IMR-90 (cell line): ENCODE data around the gene GRB2. TPM values are rescaled to one million over a fixed set of nuclear protein-coding genes. Genes with fewer than 3 reads are reported as not detected.

Experiments used
- ATAC-seq: fragments of 200-7000 bp; cut with Tn5 transposase; 2 replicates; pipeline ENCODE4 v1.9.1; 2020; ENCODE audit warnings: low read depth, mild to moderate bottlenecking, moderate library complexity
- BruUV-seq: library from RNA; stranded (reverse); fragments of 400-500 nt; replicated peaks from 2 replicates; lab custom pipeline; 2021; lab: Mats Ljungman, UMichigan
- CTCF ChIA-PET: fragments of 300-600 bp; formaldehyde crosslinking; extraction: SDS; loops from one replicate; lab custom pipeline; 2021; ENCODE audit warnings: antibody characterized with exemption; lab: Yijun Ruan, JAX
- POLR2A ChIA-PET: fragments of 300-600 bp; sonication (Branson Sonifier 250); formaldehyde crosslinking; loops from one replicate; lab custom pipeline; 2022; ENCODE audit warnings: antibody characterized with exemption; ENCODE audit not compliant: unreplicated experiment; lab: Charles Lee
- DNase-seq: peaks from one replicate; pipeline ENCODE4 v3.0.0; 2013
- H2AFZ ChIP-seq: replicated peaks from 2 replicates; pipeline ENCODE3; 2013; ENCODE audit warnings: low read length, mild to moderate bottlenecking; ENCODE audit not compliant: poor library complexity
- H2AK5ac ChIP-seq: 2 replicates; pipeline ENCODE4 v1.6.1; 2013; ENCODE audit warnings: low read depth, low read length, inconsistent platforms
- H2AK9ac ChIP-seq: replicated peaks from 2 replicates; pipeline ENCODE3; 2013; ENCODE audit warnings: mild to moderate bottlenecking, low read depth, low read length, moderate library complexity; ENCODE audit not compliant: poor library complexity
- H2BK120ac ChIP-seq: 2 replicates; pipeline ENCODE4 v1.6.1; 2013; ENCODE audit warnings: low read depth, low read length, inconsistent platforms
- H2BK15ac ChIP-seq: 3 replicates; pipeline ENCODE4 v1.6.1; 2013; ENCODE audit warnings: low read depth, low read length, inconsistent platforms
- H2BK20ac ChIP-seq: 2 replicates; pipeline ENCODE4 v1.6.1; 2013; ENCODE audit warnings: low read depth, mild to moderate bottlenecking, inconsistent platforms, low read length, moderate library complexity
- H2BK5ac ChIP-seq: 2 replicates; pipeline ENCODE4 v1.6.1; 2013; ENCODE audit warnings: mild to moderate bottlenecking, low read depth, low read length, inconsistent platforms; ENCODE audit not compliant: poor library complexity, severe bottlenecking
- H3K14ac ChIP-seq: replicated peaks from 2 replicates; pipeline ENCODE4 v1.6.1; 2013; ENCODE audit warnings: low read depth, low read length, inconsistent platforms
- H3K18ac ChIP-seq: 2 replicates; pipeline ENCODE4 v1.6.1; 2013; ENCODE audit warnings: low read depth, low read length, control low read depth
- H3K23ac ChIP-seq: 2 replicates; pipeline ENCODE4 v1.6.1; 2013; ENCODE audit warnings: low read depth, low read length, inconsistent platforms
- H3K27ac ChIP-seq: 2 replicates; pipeline ENCODE4 v1.5.1; 2013; ENCODE audit warnings: mild to moderate bottlenecking, control low read depth, low read length; ENCODE audit not compliant: insufficient read depth
- H3K27me3 ChIP-seq: 2 replicates; pipeline ENCODE4 v1.6.1; 2013; ENCODE audit warnings: low read length; ENCODE audit not compliant: control insufficient read depth, insufficient read depth
- H3K36me3 ChIP-seq: 2 replicates; pipeline ENCODE4 v1.6.1; 2013; ENCODE audit warnings: low read length, mixed read lengths; ENCODE audit not compliant: control insufficient read depth, insufficient read depth
- H3K4ac ChIP-seq: 2 replicates; pipeline ENCODE4 v1.6.1; 2013; ENCODE audit warnings: low read depth, low read length, inconsistent platforms
- H3K4me1 ChIP-seq: 2 replicates; pipeline ENCODE4 v1.6.1; 2013; ENCODE audit warnings: low read length, mixed read lengths; ENCODE audit not compliant: control insufficient read depth, insufficient read depth
- H3K4me2 ChIP-seq: 2 replicates; pipeline ENCODE4 v1.6.1; 2013; ENCODE audit warnings: low read depth, mild to moderate bottlenecking, control low read depth, low read length, moderate library complexity
- H3K4me3 ChIP-seq: 2 replicates; pipeline ENCODE4 v1.5.1; 2013; ENCODE audit warnings: low read depth, mild to moderate bottlenecking, control low read depth, low read length, moderate library complexity; ENCODE audit not compliant: insufficient read depth
- H3K56ac ChIP-seq: 2 replicates; pipeline ENCODE4 v1.6.1; 2013; ENCODE audit warnings: low read length, inconsistent platforms; ENCODE audit not compliant: insufficient read depth; ENCODE audit errors: extremely low read depth
- H3K79me1 ChIP-seq, 2 experiments: 2 replicates each; pipeline ENCODE4 v1.6.1; 2013; ENCODE audit warnings: low read length in 2 of 2, inconsistent platforms in 1 of 2, low read depth in 1 of 2
- H3K9ac ChIP-seq: 2 replicates; pipeline ENCODE4 v1.6.1; 2013; ENCODE audit warnings: low read depth, low read length, control low read depth
- H3K9me1 ChIP-seq: 2 replicates; pipeline ENCODE4 v1.6.1; 2013; ENCODE audit warnings: low read length, inconsistent platforms; ENCODE audit not compliant: insufficient read depth
- H3K9me3 ChIP-seq: 2 replicates; pipeline ENCODE4 v1.6.1; 2013; ENCODE audit warnings: low read length; ENCODE audit not compliant: control insufficient read depth, insufficient read depth
- H4K20me1 ChIP-seq: 2 replicates; pipeline ENCODE4 v1.6.1; 2013; ENCODE audit warnings: low read length, inconsistent platforms; ENCODE audit not compliant: insufficient read depth
- H4K5ac ChIP-seq: 2 replicates; pipeline ENCODE4 v1.6.1; 2013; ENCODE audit warnings: mild to moderate bottlenecking, low read depth, low read length, control low read depth
- H4K8ac ChIP-seq, 2 experiments: 2 replicates each; pipeline ENCODE4 v1.6.1; 2013; ENCODE audit warnings: low read depth in 2 of 2, low read length in 2 of 2, control low read depth in 1 of 2, inconsistent platforms in 1 of 2
- H4K91ac ChIP-seq: 2 replicates; pipeline ENCODE4 v1.6.1; 2013; ENCODE audit warnings: low read depth, low read length, inconsistent platforms; ENCODE audit not compliant: insufficient read depth
- BHLHE40 ChIP-seq: fragments of 150-350 bp; IDR thresholded peaks from 2 replicates; pipeline ENCODE4 v1.6.1; 2016; ENCODE audit warnings: mild to moderate bottlenecking, low read depth, low read length
- CEBPB ChIP-seq: IDR thresholded peaks from 2 replicates; pipeline ENCODE4 v1.6.1; 2012; ENCODE audit warnings: low read depth, low read length, improper control_type of control experiment
- FOS ChIP-seq: fragments of 150-350 bp; IDR thresholded peaks from 2 replicates; pipeline ENCODE4 v1.6.1; 2016; ENCODE audit warnings: low read depth, low read length
- MAFK ChIP-seq: IDR thresholded peaks from 2 replicates; pipeline ENCODE4 v1.6.1; 2012; ENCODE audit warnings: low read depth, low read length, improper control_type of control experiment
- MAZ ChIP-seq: IDR thresholded peaks from 2 replicates; pipeline ENCODE4 v1.6.1; 2012; ENCODE audit warnings: low read depth, mild to moderate bottlenecking, low read length, improper control_type of control experiment, moderate library complexity, borderline replicate concordance
- MXI1 ChIP-seq: IDR thresholded peaks from 2 replicates; pipeline ENCODE4 v1.6.1; 2012; ENCODE audit warnings: low read depth, mild to moderate bottlenecking, low read length, moderate library complexity, borderline replicate concordance
- NFE2L2 ChIP-seq: fragments of 150-350 bp; IDR thresholded peaks from 2 replicates; pipeline ENCODE4 v1.6.1; 2016; ENCODE audit warnings: low read depth, mild to moderate bottlenecking, low read length
- POLR2A ChIP-seq: IDR thresholded peaks from 2 replicates; pipeline ENCODE4 v1.6.1; 2012; ENCODE audit warnings: mild to moderate bottlenecking, low read depth, low read length
- SMC3 ChIP-seq: fragments of 150-350 bp; IDR thresholded peaks from 2 replicates; pipeline ENCODE4 v1.6.1; 2016; ENCODE audit warnings: low read depth, mild to moderate bottlenecking, antibody characterized with exemption, low read length, moderate library complexity
- WGBS, 2 experiments: methylation state at CpG; one replicate each; pipeline versions ENCODE4 v1.1.5 to v1.1.7; 2013; ENCODE audit warnings: missing lambda C conversion rate in 2 of 2; ENCODE audit not compliant: insufficient read length in 1 of 2; ENCODE audit errors: extremely low coverage in 2 of 2; 5-methylcytosine and 5-hydroxymethylcytosine counted together
- dilution Hi-C: fragments of 300-500 bp; cut with HindIII; formaldehyde crosslinking; loops from one replicate; pipeline ENCODE4 v1.14.3; 2018; ENCODE audit warnings: low sequenced_read_pairs; ENCODE audit not compliant: unreplicated experiment
- in situ Hi-C: fragments of 300-500 bp; cut with MboI; formaldehyde crosslinking; loops from 3 replicates; pipeline ENCODE4 v1.14.3; 2019; ENCODE audit warnings: low sequenced_read_pairs, inconsistent platforms, mixed read lengths
- intact Hi-C: fragments of 100-400 bp; cut with micrococcal nuclease; formaldehyde crosslinking; loops from 2 replicates; pipeline ENCODE4 v1.10.0; 2022
- polyA plus RNA-seq, 3 experiments: library from polyadenylated mRNA; depleted of rRNA; stranded (reverse); fragments of >200 nt; gene quantifications; 2 replicates each; pipeline ENCODE4 v1.2.3, GENCODE V29; 2012; ENCODE audit warnings: low replicate concordance in 1 of 3
- total RNA-seq: library from RNA; depleted of rRNA; stranded (reverse); fragments of >200 nt; gene quantifications from 2 replicates; pipeline ENCODE4 v1.2.3, GENCODE V29; 2012
- TF ChIP-seq, protein P1 (sequence below): fragments of 150-350 bp; IDR thresholded peaks from 2 replicates; pipeline ENCODE4 v1.6.1; 2016; ENCODE audit warnings: low read depth, mild to moderate bottlenecking, low read length, moderate library complexity, borderline replicate concordance
- TF ChIP-seq, protein P2 (sequence below): conservative IDR thresholded peaks from 2 replicates; pipeline ENCODE4 v1.5.1; 2012; ENCODE audit warnings: mild to moderate bottlenecking, low read depth, low read length, improper control_type of control experiment

GRB2 gene
- total and polyA plus RNA-seq, 2 of the 4 experiments (the other 2 are of a cell fraction) = 49.3 to 62.1 TPM

DNA sequence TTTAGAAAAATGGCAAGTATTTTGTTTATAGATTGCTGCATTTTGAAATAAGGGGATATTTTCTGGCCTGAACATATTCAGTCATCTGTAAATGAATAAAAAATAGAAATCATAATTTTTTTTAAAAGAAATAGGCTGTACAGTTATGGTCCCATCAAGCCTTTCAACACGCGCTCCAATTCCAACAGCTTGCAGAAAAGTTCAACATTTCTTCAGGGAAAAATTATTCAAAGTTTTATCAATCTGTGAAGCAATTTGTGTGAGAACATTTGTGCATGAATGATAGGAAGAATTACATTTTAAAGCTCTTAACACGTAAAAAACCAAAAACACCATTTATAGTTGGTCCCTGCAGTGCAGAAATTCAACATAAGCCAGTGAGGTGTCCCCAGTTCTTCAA lies 65.5 kb downstream of the GRB2 start:
- POLR2A ChIA-PET = no interaction called here
- no peak overlapping the region for H2AK9ac ChIP-seq
- no peak overlapping the region for H2AFZ ChIP-seq
- no peak overlapping the region for H4K5ac ChIP-seq
- ATAC-seq (no peak), DNase-seq (no peak)
- peaks cover 32 to 75% of the 10 kb centered on the region in 2 experiments for H3K79me1 ChIP-seq
- no peak overlapping the region for H2BK20ac ChIP-seq
- no peak overlapping the region for H4K8ac ChIP-seq
- H3K27me3 ChIP-seq = no peaks in the 10 kb centered on the region
- peaks cover 2% of the 10 kb centered on the region; the same call in 1 of the 2 replicates for H3K4me1 ChIP-seq
- H3K14ac ChIP-seq = no peak overlapping the region
- H2BK15ac ChIP-seq = no peak overlapping the region
- intact Hi-C loops (no loop called here), in situ Hi-C loops (no loop called here), dilution Hi-C loops (no loop called here)
- H2BK5ac ChIP-seq = no peak overlapping the region
- WGBS, 2 experiments = no CpG with 5 or more reads among the region's 3 CpGs
- TF ChIP-seq MAFK (no peak), POLR2A (no peak), FOS (no peak), CEBPB (no peak), SMC3 (no peak), MXI1 (no peak), MAZ (no peak), NFE2L2 (no peak), BHLHE40 (no peak)
- TF ChIP-seq, protein P1, sequence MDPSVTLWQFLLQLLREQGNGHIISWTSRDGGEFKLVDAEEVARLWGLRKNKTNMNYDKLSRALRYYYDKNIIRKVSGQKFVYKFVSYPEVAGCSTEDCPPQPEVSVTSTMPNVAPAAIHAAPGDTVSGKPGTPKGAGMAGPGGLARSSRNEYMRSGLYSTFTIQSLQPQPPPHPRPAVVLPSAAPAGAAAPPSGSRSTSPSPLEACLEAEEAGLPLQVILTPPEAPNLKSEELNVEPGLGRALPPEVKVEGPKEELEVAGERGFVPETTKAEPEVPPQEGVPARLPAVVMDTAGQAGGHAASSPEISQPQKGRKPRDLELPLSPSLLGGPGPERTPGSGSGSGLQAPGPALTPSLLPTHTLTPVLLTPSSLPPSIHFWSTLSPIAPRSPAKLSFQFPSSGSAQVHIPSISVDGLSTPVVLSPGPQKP = no peak
- TF ChIP-seq, protein P2, sequence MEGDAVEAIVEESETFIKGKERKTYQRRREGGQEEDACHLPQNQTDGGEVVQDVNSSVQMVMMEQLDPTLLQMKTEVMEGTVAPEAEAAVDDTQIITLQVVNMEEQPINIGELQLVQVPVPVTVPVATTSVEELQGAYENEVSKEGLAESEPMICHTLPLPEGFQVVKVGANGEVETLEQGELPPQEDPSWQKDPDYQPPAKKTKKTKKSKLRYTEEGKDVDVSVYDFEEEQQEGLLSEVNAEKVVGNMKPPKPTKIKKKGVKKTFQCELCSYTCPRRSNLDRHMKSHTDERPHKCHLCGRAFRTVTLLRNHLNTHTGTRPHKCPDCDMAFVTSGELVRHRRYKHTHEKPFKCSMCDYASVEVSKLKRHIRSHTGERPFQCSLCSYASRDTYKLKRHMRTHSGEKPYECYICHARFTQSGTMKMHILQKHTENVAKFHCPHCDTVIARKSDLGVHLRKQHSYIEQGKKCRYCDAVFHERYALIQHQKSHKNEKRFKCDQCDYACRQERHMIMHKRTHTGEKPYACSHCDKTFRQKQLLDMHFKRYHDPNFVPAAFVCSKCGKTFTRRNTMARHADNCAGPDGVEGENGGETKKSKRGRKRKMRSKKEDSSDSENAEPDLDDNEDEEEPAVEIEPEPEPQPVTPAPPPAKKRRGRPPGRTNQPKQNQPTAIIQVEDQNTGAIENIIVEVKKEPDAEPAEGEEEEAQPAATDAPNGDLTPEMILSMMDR = no peak
- H2AK5ac ChIP-seq = no peak overlapping the region
- H4K20me1 ChIP-seq = peaks cover 67% of the 10 kb centered on the region
- no peak overlapping the region for H3K23ac ChIP-seq
- BruUV-seq = no TSS peak
- H3K9me3 ChIP-seq = no peaks in the 10 kb centered on the region
- H2BK120ac ChIP-seq = no peak overlapping the region
- no peak overlapping the region for H3K56ac ChIP-seq
- no peak overlapping the region for H3K27ac ChIP-seq
- no peak overlapping the region for H3K9ac ChIP-seq
- H3K4ac ChIP-seq = no peak overlapping the region
- CTCF ChIA-PET = interaction anchor here (0.6 kb wide), 1 partner anchor 10 kb away, joined by 6 read pairs; no protein-coding TSS in a partner anchor
- no peak overlapping the region for H3K4me2 ChIP-seq
- H4K91ac ChIP-seq = no peak overlapping the region
- H3K18ac ChIP-seq = no peak overlapping the region
- no peak overlapping the region for H3K4me3 ChIP-seq
- H3K9me1 ChIP-seq = peaks cover 14% of the 10 kb centered on the region
- peaks cover 1% of the 10 kb centered on the region; the same call in 1 of the 2 replicates for H3K36me3 ChIP-seq
